SK-N-SH treated with all-trans-retinoic acid at 6 μM for 48 hours (cell line): ENCODE results near the gene ASB2.

ENCODE experiments used
- ATAC-seq: fragments of 200-7000 bp; cut with Tn5 transposase; 3 replicates; pipeline ENCODE4 v1.9.1; 2020; ENCODE audit warnings: mild to moderate bottlenecking, moderate library complexity
- ARNTL ChIP-seq: fragments of 450-650 bp; formaldehyde crosslinking; IDR thresholded peaks from 2 replicates; pipeline ENCODE4 v1.5.0; 2020; ENCODE audit warnings: low read depth, mild to moderate bottlenecking, moderate library complexity, borderline replicate concordance
- BACH2 ChIP-seq: fragments of 250-450 bp; sonication (Bioruptor Pico); IDR thresholded peaks from 2 replicates; pipeline ENCODE4 v1.9.0; 2021; ENCODE audit warnings: mild to moderate bottlenecking, borderline replicate concordance
- CSDC2 ChIP-seq: fragments of 250-450 bp; sonication (Bioruptor Pico); IDR thresholded peaks from 2 replicates; pipeline ENCODE4 v1.5.0; 2020; ENCODE audit warnings: mild to moderate bottlenecking, moderate library complexity
- CSRNP3 ChIP-seq: fragments of 250-450 bp; sonication (Bioruptor Pico); IDR thresholded peaks from 2 replicates; pipeline ENCODE4 v1.5.1; 2021; ENCODE audit warnings: mild to moderate bottlenecking, moderate library complexity
- GLIS3 ChIP-seq: fragments of 250-450 bp; sonication (Bioruptor Pico); IDR thresholded peaks from 2 replicates; pipeline ENCODE4 v1.5.0; 2020; ENCODE audit warnings: mild to moderate bottlenecking, moderate library complexity
- ISL1 ChIP-seq: fragments of 250-450 bp; sonication (Bioruptor Pico); IDR thresholded peaks from 2 replicates; pipeline ENCODE4 v2.1.2; 2022; ENCODE audit warnings: mild to moderate bottlenecking, moderate library complexity
- OSR1 ChIP-seq: fragments of 250-450 bp; sonication (Bioruptor Pico); IDR thresholded peaks from 2 replicates; pipeline ENCODE4 v1.8.0; 2022; ENCODE audit warnings: moderate library complexity, mild to moderate bottlenecking, inconsistent platforms
- POU6F1 ChIP-seq: fragments of 250-450 bp; sonication (Bioruptor Pico); IDR thresholded peaks from 2 replicates; pipeline ENCODE4 v1.8.0; 2021; ENCODE audit warnings: low read depth, mild to moderate bottlenecking, moderate library complexity, borderline replicate concordance
- PPARA ChIP-seq: fragments of 250-450 bp; sonication (Bioruptor Pico); IDR thresholded peaks from 2 replicates; pipeline ENCODE4 v1.5.0; 2020; ENCODE audit warnings: mild to moderate bottlenecking, borderline replicate concordance
- SNAI2 ChIP-seq: fragments of 250-450 bp; sonication (Bioruptor Pico); IDR thresholded peaks from 2 replicates; pipeline ENCODE4 v1.5.0; 2020; ENCODE audit warnings: mild to moderate bottlenecking, moderate library complexity
- TOX ChIP-seq: fragments of 250-450 bp; sonication (Bioruptor Pico); IDR thresholded peaks from 2 replicates; pipeline ENCODE4 v1.8.0; 2021; ENCODE audit warnings: mild to moderate bottlenecking, moderate library complexity, borderline replicate concordance
- TSHZ2 ChIP-seq: fragments of 250-450 bp; sonication (Bioruptor Pico); IDR thresholded peaks from 2 replicates; pipeline ENCODE4 v1.5.0; 2020; ENCODE audit warnings: mild to moderate bottlenecking, moderate library complexity
- ZC3H10 ChIP-seq: fragments of 250-450 bp; sonication (Bioruptor Pico); IDR thresholded peaks from 2 replicates; pipeline ENCODE4 v1.5.1; 2021; ENCODE audit warnings: mild to moderate bottlenecking, moderate library complexity
- ZFP3 ChIP-seq: fragments of 250-450 bp; sonication (Bioruptor Pico); IDR thresholded peaks from 2 replicates; pipeline ENCODE4 v1.5.0; 2020; ENCODE audit warnings: mild to moderate bottlenecking, moderate library complexity
- ZFP30 ChIP-seq: fragments of 450-650 bp; formaldehyde crosslinking; IDR thresholded peaks from 2 replicates; pipeline ENCODE4 v1.5.0; 2022; ENCODE audit warnings: mild to moderate bottlenecking, moderate library complexity
- ZNF565 ChIP-seq: fragments of 450-650 bp; formaldehyde crosslinking; conservative IDR thresholded peaks from 2 replicates; pipeline ENCODE4 v1.5.0; 2020; ENCODE audit warnings: low read depth, mild to moderate bottlenecking, moderate library complexity
- ZNF70 ChIP-seq: fragments of 450-650 bp; formaldehyde crosslinking; IDR thresholded peaks from 2 replicates; pipeline ENCODE4 v1.5.0; 2020; ENCODE audit warnings: mild to moderate bottlenecking, moderate library complexity
- ZNF8 ChIP-seq: fragments of 450-650 bp; formaldehyde crosslinking; IDR thresholded peaks from 2 replicates; pipeline ENCODE4 v1.5.0; 2020; ENCODE audit warnings: mild to moderate bottlenecking, moderate library complexity

The ASB2 gene

GRCh38 chr14:93969082-93969828 is 7.1 kb downstream of the ASB2 start:
- no peak for ATAC-seq
- TF ChIP-seq CSDC2 (no peak), SNAI2 (CRISPR knock-in tag) (no peak), ZNF8 (no peak), PPARA (CRISPR knock-in tag) (no peak), GLIS3 (no peak), ZC3H10 (no peak), ISL1 (CRISPR knock-in tag) (no peak), BACH2 (CRISPR knock-in tag) (no peak), OSR1 (CRISPR knock-in tag) (no peak), TSHZ2 (CRISPR knock-in tag) (no peak), TOX (no peak), ZFP3 (CRISPR knock-in tag) (no peak)

- ATAC-seq, result no peak
- TF ChIP-seq BACH2 (CRISPR knock-in tag) (no peak), ISL1 (CRISPR knock-in tag) (no peak), ZNF565 (CRISPR knock-in tag) (no peak), POU6F1 (CRISPR knock-in tag) (no peak), ZFP3 (CRISPR knock-in tag) (no peak), ZNF70 (CRISPR knock-in tag) (no peak), ARNTL (CRISPR knock-in tag) (no peak)
Measured at GRCh38 chr14:93967637-93968250, 8.6 kb downstream of the ASB2 start.

- ATAC-seq, result no peak
- TF ChIP-seq BACH2 (CRISPR knock-in tag), result no peak
- TF ChIP-seq CSRNP3 (CRISPR knock-in tag), result no peak
- no peak for TF ChIP-seq ZNF70 (CRISPR knock-in tag)
- no peak for TF ChIP-seq SNAI2 (CRISPR knock-in tag)
- no peak for TF ChIP-seq ZFP3 (CRISPR knock-in tag)
- no peak for TF ChIP-seq ZFP30 (CRISPR knock-in tag)
- no peak for TF ChIP-seq TSHZ2 (CRISPR knock-in tag)
- no peak for TF ChIP-seq ARNTL (CRISPR knock-in tag)
Measured at GRCh38 chr14:93965946-93966474, 10.4 kb downstream of the ASB2 start.
